Activated T-helper 2 cell treated with anti-CD3 and anti-CD28 coated beads, Interferon-gamma antibody, Interleukin-2, Interleukin-4, amounts not matched to agents 10 μg/mL and 5 μg/mL and 100 μg/mL, durations not matched to agents 14 hours and 24 hours and 36 hours (primary cell): ENCODE data around the gene MED26. TPM values are rescaled to one million over a fixed set of nuclear protein-coding genes. Genes with fewer than 3 reads are reported as not detected.
A peak's percentile ranks its signal among the peaks of the same experiment; 100 is the strongest.
"Not testable (repeated sequence)": the region's sequence is repeated elsewhere in the genome, so short reads cannot be mapped to it uniquely, and the experiment has no call there.

Experiments
- DNase-seq: peaks from one replicate; pipeline ENCODE4 v3.0.0; 2021; ENCODE audit warnings: low spot score
- H3K27ac Mint-ChIP-seq: one replicate; pipeline ENCODE4 v1.8.0; 2021; ENCODE audit warnings: mixed read lengths
- H3K27me3 Mint-ChIP-seq: one replicate; pipeline ENCODE4 v1.8.0; 2021; ENCODE audit warnings: low read depth, mixed read lengths
- H3K36me3 Mint-ChIP-seq: one replicate; pipeline ENCODE4 v1.8.0; 2021; ENCODE audit warnings: low read depth, mixed read lengths
- H3K4me1 Mint-ChIP-seq: one replicate; pipeline ENCODE4 v1.8.0; 2021; ENCODE audit warnings: low read depth, mixed read lengths
- H3K4me3 Mint-ChIP-seq: one replicate; pipeline ENCODE4 v1.8.0; 2021; ENCODE audit warnings: low read depth, mild to moderate bottlenecking, moderate library complexity, mixed read lengths
- H3K9me3 Mint-ChIP-seq: one replicate; pipeline ENCODE4 v1.8.0; 2021; ENCODE audit warnings: mixed read lengths
- intact Hi-C: fragments of 100-400 bp; cut with micrococcal nuclease; formaldehyde crosslinking; loops from one replicate; pipeline ENCODE4 v1.15.1; 2023
- total RNA-seq: library from RNA; stranded (reverse); gene quantifications from 2 replicates; pipeline ENCODE4 v1.2.3, GENCODE V29; 2022

The MED26 gene, protein sequence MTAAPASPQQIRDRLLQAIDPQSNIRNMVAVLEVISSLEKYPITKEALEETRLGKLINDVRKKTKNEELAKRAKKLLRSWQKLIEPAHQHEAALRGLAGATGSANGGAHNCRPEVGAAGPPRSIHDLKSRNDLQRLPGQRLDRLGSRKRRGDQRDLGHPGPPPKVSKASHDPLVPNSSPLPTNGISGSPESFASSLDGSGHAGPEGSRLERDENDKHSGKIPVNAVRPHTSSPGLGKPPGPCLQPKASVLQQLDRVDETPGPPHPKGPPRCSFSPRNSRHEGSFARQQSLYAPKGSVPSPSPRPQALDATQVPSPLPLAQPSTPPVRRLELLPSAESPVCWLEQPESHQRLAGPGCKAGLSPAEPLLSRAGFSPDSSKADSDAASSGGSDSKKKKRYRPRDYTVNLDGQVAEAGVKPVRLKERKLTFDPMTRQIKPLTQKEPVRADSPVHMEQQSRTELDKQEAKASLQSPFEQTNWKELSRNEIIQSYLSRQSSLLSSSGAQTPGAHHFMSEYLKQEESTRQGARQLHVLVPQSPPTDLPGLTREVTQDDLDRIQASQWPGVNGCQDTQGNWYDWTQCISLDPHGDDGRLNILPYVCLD
- 13.4 and 15.8 TPM in 2 replicates for total RNA-seq

DNA sequence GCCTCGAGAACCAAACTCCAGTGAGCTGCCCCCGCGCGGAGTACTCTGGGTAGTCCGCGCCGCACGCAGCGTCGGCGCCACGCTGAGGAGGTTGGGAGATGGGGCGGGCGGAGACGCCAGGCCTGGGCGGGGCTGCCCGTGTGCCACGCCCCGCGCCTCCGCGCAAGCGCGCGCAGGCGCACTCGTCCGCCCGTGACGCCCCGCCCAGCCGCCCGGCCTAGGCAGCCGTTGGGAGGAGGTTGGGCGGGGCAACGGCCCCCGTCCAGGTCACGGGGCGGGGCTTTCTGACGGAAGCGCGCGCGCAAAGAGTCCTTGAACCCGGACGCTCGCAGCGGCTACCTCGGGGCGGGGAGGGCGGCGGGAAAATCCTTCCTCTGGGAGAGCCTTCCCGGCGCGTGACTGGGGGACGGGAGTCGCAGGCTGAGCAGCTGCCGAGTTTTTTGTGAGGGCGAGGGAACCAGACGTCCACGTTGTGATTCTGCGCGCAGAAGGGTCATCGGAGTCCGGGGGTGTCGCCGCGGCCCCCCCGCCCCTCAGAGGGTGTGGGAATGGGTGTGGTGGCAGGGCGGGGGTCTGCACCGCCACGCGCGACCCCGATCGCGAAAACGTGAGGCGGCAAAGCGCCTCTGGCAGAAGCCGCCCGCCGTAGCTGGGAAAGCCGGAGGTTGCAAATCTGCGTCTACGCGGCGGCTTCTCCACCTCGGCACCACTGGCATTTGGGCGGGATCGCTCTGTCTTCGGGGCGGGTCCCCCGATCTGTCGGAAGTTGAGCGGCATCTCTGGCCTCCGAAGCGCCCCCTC lies at the start of gene MED26:
TSS of gene MED26 (minus strand) at position 22 of the 801 bp plus-strand sequence. CDS start 261 bp downstream, outside the sequence.
- Mint-ChIP-seq H3K4me1 (peaks cover 34% of the 10 kb centered on the region), H3K4me3 (peak within 1 kb of the TSS; percentile 98), H3K36me3 (peaks cover 53% of the 10 kb centered on the region), H3K27ac (peak within 1 kb of the TSS; percentile 99), H3K9me3 (no peaks in the 10 kb centered on the region), H3K27me3 (no peaks in the 10 kb centered on the region)
- intact Hi-C loops: loop anchor here (1.0 kb wide), 6 partner anchors 32 to 447 kb away; partner anchors contain the start of genes C19orf44, CALR3, CHERP and HAUS8
- DNase-seq: peak; percentile 91

- Mint-ChIP-seq H3K36me3 (no peaks in the 10 kb centered on the region), H3K4me3 (no peak overlapping the region), H3K9me3 (peaks cover 8% of the 10 kb centered on the region), H3K27ac (no peak overlapping the region), H3K4me1 (no peaks in the 10 kb centered on the region), H3K27me3 (no peaks in the 10 kb centered on the region)
- intact Hi-C loops: no loop called here
- no peak for DNase-seq
Observed at GRCh38 chr19:16677055-16677454, 49.1 kb upstream of the MED26 start.

GRCh38 chr19:16676101-16676798 lies 48.2 kb upstream of the MED26 start:
- Mint-ChIP-seq H3K4me1 (no peaks in the 10 kb centered on the region), H3K4me3 (no peak overlapping the region), H3K27me3 (no peaks in the 10 kb centered on the region), H3K36me3 (no peaks in the 10 kb centered on the region), H3K9me3 (peaks cover 3% of the 10 kb centered on the region), H3K27ac (no peak overlapping the region)
- intact Hi-C loops: no loop called here
- DNase-seq: no peak

DNA sequence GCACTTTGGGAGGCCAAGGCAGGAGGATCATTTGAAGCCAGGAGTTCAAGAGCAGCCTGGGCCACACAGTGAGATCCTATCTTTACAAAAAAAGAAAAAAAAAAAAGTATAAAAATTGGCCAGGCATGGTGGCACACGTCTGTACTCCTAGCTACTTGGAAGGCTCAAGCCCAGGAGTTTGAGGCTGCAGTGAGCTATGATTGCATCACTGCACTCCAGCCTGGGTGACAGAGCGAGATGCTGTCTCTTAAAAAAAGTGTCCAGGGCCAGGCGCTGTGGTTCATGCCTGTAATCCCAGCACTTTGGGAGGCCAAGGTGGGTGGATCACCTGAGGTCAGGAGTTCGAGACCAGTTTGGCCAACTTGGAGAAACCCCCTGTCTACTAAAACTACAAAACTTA lies 45.8 kb upstream of the MED26 start:
- H3K27ac Mint-ChIP-seq, H3K9me3 Mint-ChIP-seq, H3K36me3 Mint-ChIP-seq, H3K27me3 Mint-ChIP-seq, H3K4me3 Mint-ChIP-seq, H3K4me1 Mint-ChIP-seq, DNase-seq, intact Hi-C loops: not testable (repeated sequence)

- Mint-ChIP-seq H3K36me3 (no peaks in the 10 kb centered on the region), H3K4me3 (no peak overlapping the region), H3K27me3 (no peaks in the 10 kb centered on the region), H3K27ac (no peak overlapping the region), H3K9me3 (no peaks in the 10 kb centered on the region), H3K4me1 (no peaks in the 10 kb centered on the region)
- intact Hi-C loops: no loop called here
- no peak for DNase-seq
Observed at GRCh38 chr19:16673231-16673630, 45.2 kb upstream of the MED26 start.

DNA sequence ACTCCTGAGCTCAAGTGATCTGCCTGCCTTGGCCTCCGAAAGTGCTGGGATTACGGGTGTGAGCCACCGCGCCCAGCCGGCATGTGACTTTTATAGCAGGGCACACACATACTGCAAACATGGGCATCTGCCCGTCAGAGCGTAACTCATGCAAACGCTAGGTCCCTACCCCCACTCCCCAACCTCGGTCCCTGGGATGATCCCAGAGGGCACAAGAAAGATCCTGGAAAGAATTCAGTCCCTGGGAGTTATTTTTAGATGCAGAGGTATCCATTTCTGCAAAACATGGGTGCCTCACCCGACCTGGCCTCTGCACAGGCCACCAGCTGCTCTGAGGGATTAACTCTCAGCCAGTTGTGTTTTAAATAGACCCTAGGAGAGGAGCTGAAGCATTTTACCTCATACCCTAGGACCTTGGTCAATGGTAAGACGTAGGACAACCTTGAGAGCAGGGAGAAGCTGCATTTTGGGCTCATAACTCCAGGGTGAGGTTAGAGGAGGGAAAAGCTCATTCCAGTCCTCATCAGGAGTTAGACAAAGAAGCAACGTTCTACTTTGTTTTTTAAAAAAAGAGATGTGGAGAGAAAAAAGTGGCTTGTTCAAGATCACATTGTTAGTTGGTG lies 43.8 kb upstream of the MED26 start:
- Mint-ChIP-seq H3K4me1 (no peaks in the 10 kb centered on the region), H3K36me3 (no peaks in the 10 kb centered on the region), H3K9me3 (no peaks in the 10 kb centered on the region), H3K27me3 (no peaks in the 10 kb centered on the region), H3K4me3 (no peak overlapping the region), H3K27ac (no peak overlapping the region)
- no peak for DNase-seq
- intact Hi-C loops: no loop called here

DNA sequence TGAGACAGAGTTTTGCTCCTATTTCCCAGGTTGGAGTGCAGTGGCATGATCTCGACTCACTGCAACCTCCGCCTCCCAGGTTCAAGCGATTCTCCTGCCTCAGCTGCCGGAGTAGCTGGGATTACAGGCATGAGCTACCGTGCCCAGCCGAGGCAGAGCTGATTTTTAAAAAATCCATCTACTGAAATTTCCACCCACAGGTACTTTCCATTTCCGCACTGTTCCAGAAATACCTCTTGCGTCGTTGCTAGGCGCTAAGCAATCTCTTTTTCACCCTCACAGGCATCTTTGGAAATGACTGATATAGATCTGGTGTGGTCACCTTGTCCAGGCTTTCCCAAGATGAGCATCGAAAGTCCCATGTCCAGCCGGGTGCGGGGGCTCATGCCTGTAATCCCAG lies 42.3 kb upstream of the MED26 start:
- no peaks in the 10 kb centered on the region for H3K4me1 Mint-ChIP-seq
- no peak overlapping the region for H3K27ac Mint-ChIP-seq
- H3K4me3 Mint-ChIP-seq: no peak overlapping the region
- H3K36me3 Mint-ChIP-seq: no peaks in the 10 kb centered on the region
- DNase-seq: no peak
- intact Hi-C loops: no loop called here
- H3K9me3 Mint-ChIP-seq: no peaks in the 10 kb centered on the region
- no peaks in the 10 kb centered on the region for H3K27me3 Mint-ChIP-seq

DNA sequence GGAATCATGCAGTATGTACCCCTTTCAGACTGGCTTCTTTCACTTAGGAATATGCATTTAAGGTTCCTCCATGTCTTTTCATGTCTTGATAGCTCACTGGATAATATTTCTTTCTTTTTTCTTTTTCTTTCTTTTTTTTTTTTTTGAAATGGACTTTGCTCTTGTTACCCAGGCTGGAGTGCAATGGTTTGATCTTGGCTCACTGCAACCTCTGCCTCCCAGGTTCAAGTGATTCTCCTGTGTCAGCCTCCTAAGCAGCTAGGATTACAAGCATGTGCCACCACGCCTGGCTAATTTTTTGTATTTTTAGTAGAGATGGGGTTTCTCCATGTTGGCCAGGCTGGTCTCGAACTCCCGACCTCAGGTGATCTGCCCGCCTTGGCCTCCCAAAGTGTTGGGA lies 40.7 kb upstream of the MED26 start:
- intact Hi-C loops, H3K36me3 Mint-ChIP-seq, H3K27me3 Mint-ChIP-seq, DNase-seq, H3K27ac Mint-ChIP-seq, H3K4me3 Mint-ChIP-seq, H3K4me1 Mint-ChIP-seq, H3K9me3 Mint-ChIP-seq: not testable (repeated sequence)

DNA sequence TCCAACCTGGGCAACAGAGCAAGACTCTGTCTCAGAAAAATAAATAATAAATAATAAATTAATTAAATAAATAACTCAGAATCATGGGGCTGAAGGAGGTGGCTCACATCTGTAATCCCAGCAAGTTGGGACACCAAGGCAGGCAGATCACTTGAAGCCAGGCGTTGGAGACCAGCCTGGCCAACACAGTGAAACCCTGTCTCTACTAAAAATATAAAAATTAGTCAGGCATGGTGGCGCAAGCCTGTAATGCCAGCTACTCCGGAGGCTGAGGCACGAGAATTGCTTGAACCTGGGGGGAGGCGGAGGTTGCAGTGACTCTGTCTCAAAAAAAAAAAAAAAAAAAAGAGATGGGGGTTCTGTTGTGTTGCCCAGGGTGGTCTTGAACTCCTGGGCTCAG lies 40.2 kb upstream of the MED26 start:
- Mint-ChIP-seq H3K4me1 (peaks cover 5% of the 10 kb centered on the region), H3K27ac (no peak overlapping the region), H3K9me3 (no peaks in the 10 kb centered on the region), H3K4me3 (no peak overlapping the region), H3K36me3 (no peaks in the 10 kb centered on the region), H3K27me3 (no peaks in the 10 kb centered on the region)
- no peak for DNase-seq
- intact Hi-C loops: no loop called here

DNA sequence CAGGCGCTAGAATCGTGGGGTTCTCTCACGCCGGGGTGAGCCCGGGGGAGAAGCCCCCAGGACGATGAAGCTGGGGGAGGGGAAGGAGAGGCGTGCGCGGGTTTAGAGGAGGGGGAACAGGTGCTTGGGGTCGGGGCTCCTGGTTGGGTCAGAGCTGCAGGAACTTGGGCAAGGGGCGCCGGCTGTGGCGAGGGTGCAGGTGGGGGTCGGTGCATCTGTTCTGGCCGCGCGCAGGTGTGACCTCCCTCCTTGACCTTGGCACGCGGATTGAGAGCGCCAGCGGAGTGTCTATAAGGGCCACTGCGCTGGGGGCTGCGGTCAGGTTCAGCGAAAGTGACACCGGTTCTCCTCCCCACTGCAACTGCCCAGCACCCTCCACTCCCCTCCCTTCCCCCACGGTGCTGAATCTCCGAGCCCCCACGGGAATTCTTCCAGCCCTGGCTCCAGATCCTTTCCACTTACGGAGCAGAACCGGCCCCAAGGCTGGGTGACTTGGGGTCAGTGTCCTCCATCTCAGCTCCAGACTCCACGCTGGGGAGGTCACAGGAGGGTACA lies 33.6 kb upstream of the MED26 start:
- no peak for DNase-seq
- peak overlapping the region; percentile 58 for H3K27ac Mint-ChIP-seq
- H3K36me3 Mint-ChIP-seq: peaks cover 20% of the 10 kb centered on the region
- H3K4me1 Mint-ChIP-seq: peaks cover 30% of the 10 kb centered on the region
- no peaks in the 10 kb centered on the region for H3K9me3 Mint-ChIP-seq
- H3K4me3 Mint-ChIP-seq: peak overlapping the region; percentile 77
- no peaks in the 10 kb centered on the region for H3K27me3 Mint-ChIP-seq
- intact Hi-C loops: no loop called here

DNA sequence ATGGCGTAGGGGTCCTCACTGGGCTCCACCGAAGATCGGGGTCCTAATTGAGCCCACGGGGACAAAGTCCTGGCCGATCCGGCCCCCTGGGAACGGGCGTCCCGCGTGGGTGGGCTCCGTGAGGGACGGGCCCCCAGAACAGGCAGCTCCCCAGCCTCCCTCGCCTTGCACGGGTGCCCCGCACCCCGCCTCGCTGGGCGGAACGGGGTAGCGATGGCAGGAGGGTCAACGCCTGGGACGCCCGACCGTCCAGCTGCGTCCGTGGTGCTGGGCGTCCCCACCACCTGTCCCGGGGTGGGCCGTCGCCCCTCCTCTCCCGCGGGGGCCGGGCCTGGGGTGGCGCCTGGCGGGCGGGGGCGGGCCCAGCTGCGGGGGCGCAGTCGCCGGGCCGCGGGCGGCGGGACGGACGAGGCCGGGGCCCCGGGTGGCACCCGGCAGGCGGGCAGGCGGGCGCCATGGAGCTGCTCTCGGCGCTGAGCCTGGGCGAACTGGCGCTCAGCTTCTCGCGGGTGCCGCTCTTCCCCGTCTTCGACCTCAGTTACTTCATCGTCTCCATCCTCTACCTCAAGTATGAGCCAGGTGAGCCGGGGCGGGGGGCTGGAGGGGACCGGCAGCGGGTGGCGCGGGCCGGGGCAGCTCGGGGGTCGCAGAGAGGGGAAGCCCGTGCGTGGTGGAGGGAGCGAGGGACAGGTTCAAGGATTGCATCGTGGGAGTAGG lies 32.9 kb upstream of the MED26 start, which contains the start of gene TMEM38A:
TSS of gene TMEM38A (plus strand) at position 377 of the 717 bp plus-strand sequence. CDS start at position 456, 79 bp downstream.
- no peaks in the 10 kb centered on the region for H3K27me3 Mint-ChIP-seq
- H3K9me3 Mint-ChIP-seq: no peaks in the 10 kb centered on the region
- H3K36me3 Mint-ChIP-seq: peaks cover 26% of the 10 kb centered on the region
- H3K4me3 Mint-ChIP-seq: peak within 1 kb of the TSS; percentile 97
- peak within 1 kb of the TSS; percentile 96 for H3K27ac Mint-ChIP-seq
- peaks cover 32% of the 10 kb centered on the region for H3K4me1 Mint-ChIP-seq
- peak; percentile 40 for DNase-seq
- intact Hi-C loops: loop anchor here (1.0 kb wide), 1 partner anchor 33 kb away; the partner anchor contains the start of gene MED26
